Kidney epithelial cell (primary cell): Measurements from ENCODE around the gene VPS9D1. TPM values are rescaled to one million over a fixed set of nuclear protein-coding genes. Genes with fewer than 3 reads are reported as not detected.
A peak's percentile ranks its signal among the peaks of the same experiment; 100 is the strongest.

Source experiments
- DNase-seq: peaks from one replicate; pipeline ENCODE4 v3.0.0-alpha.2; 2010; ENCODE audit warnings: low read depth
- H3K27me3 ChIP-seq: 2 replicates; pipeline ENCODE4 v1.6.0; 2011; ENCODE audit warnings: low read length; ENCODE audit not compliant: control insufficient read depth, insufficient read depth
- H3K36me3 ChIP-seq: 2 replicates; pipeline ENCODE4 v1.5.1; 2011; ENCODE audit warnings: low read length; ENCODE audit not compliant: control insufficient read depth, insufficient read depth
- H3K4me3 ChIP-seq: 2 replicates; pipeline ENCODE4 v1.5.1; 2011; ENCODE audit warnings: low read depth, mild to moderate bottlenecking, control low read depth, low read length
- CTCF ChIP-seq: IDR thresholded peaks from 2 replicates; pipeline ENCODE4 v1.5.1; 2011; ENCODE audit warnings: mild to moderate bottlenecking, moderate library complexity, low read length, control low read depth, inconsistent platforms; ENCODE audit not compliant: insufficient read depth, poor library complexity, severe bottlenecking
- total RNA-seq: library from RNA; depleted of rRNA; stranded (reverse); fragments of >200 nt; gene quantifications from 2 replicates; pipeline ENCODE4 v1.2.3, GENCODE V29; 2015

Gene VPS9D1
- total RNA-seq, 1 donor from 2014 or later, result 9.3 TPM

GRCh38 chr16:89689142-89689541 is 31.6 kb downstream of the VPS9D1 start:
- DNase-seq, result no peak
- Histone ChIP-seq H3K27me3 (no peaks in the 10 kb centered on the region), H3K36me3 (peaks cover 1% of the 10 kb centered on the region), H3K4me3 (no peak overlapping the region)
- no peak for TF ChIP-seq CTCF

GRCh38 chr16:89688395-89688794 is 32.3 kb downstream of the VPS9D1 start:
- H3K27me3 ChIP-seq, result no peaks in the 10 kb centered on the region
- no peak for TF ChIP-seq CTCF
- H3K4me3 ChIP-seq, result no peak overlapping the region
- peaks cover 1% of the 10 kb centered on the region for H3K36me3 ChIP-seq
- no peak for DNase-seq

GRCh38 chr16:89687092-89687940 is 33.4 kb downstream of the VPS9D1 start:
- peak overlapping the region; percentile 91 for H3K4me3 ChIP-seq
- H3K36me3 ChIP-seq, result peaks cover 1% of the 10 kb centered on the region
- peak; percentile 77 for DNase-seq
- H3K27me3 ChIP-seq, result no peaks in the 10 kb centered on the region
- TF ChIP-seq CTCF, result peak; percentile 20

GRCh38 chr16:89686520-89687091 is 34.1 kb downstream of the VPS9D1 start, which contains the start of gene CDK10:
Gene CDK10, plus strand, starts transcription at chr16:89686689. Its CDS starts 22 bp downstream, at chr16:89686711.
- Histone ChIP-seq H3K36me3 (peaks cover 1% of the 10 kb centered on the region), H3K27me3 (no peaks in the 10 kb centered on the region), H3K4me3 (peak within 1 kb of the TSS; percentile 91)
- DNase-seq, result no peak
- no peak for TF ChIP-seq CTCF

GRCh38 chr16:89685916-89686315 is 34.8 kb downstream of the VPS9D1 start:
- no peak overlapping the region for H3K4me3 ChIP-seq
- TF ChIP-seq CTCF, result no peak
- no peaks in the 10 kb centered on the region for H3K27me3 ChIP-seq
- no peak for DNase-seq
- no peaks in the 10 kb centered on the region for H3K36me3 ChIP-seq
